GM15510 (cell line): ENCODE measurements around the gene PIK3AP1.

Experiments used
- POLR2A ChIP-seq: IDR thresholded peaks from 3 replicates; pipeline ENCODE4 v1.6.1; 2011; ENCODE audit warnings: borderline replicate concordance; ENCODE audit not compliant: insufficient read length; ENCODE audit errors: extremely low read depth

PIK3AP1 gene

GRCh38 chr10:96665306-96665705, 55.0 kb downstream of the PIK3AP1 start:
- no peak for TF ChIP-seq POLR2A

GRCh38 chr10:96664563-96664962, 55.8 kb downstream of the PIK3AP1 start:
- TF ChIP-seq POLR2A, result no peak

GRCh38 chr10:96663797-96664196, 56.5 kb downstream of the PIK3AP1 start:
- no peak for TF ChIP-seq POLR2A

GRCh38 chr10:96661632-96662031, 58.7 kb downstream of the PIK3AP1 start:
- no peak for TF ChIP-seq POLR2A

- TF ChIP-seq POLR2A, result no peak
These were observed 60.0 kb downstream of the PIK3AP1 start for GRCh38 chr10:96660297-96660696.

- TF ChIP-seq POLR2A, result no peak
These were observed 61.5 kb downstream of the PIK3AP1 start for GRCh38 chr10:96658844-96659243.

GRCh38 chr10:96657385-96657784, 62.9 kb downstream of the PIK3AP1 start:
- TF ChIP-seq POLR2A, result no peak

- no peak for TF ChIP-seq POLR2A
These were observed 63.5 kb downstream of the PIK3AP1 start for GRCh38 chr10:96656839-96657238.

- no peak for TF ChIP-seq POLR2A
These were observed 64.1 kb downstream of the PIK3AP1 start for GRCh38 chr10:96656198-96656577.

- TF ChIP-seq POLR2A, result no peak
These were observed 64.7 kb downstream of the PIK3AP1 start for GRCh38 chr10:96655461-96656197.

- no peak for TF ChIP-seq POLR2A
These were observed 68.3 kb downstream of the PIK3AP1 start for GRCh38 chr10:96651998-96652431.

GRCh38 chr10:96650958-96651357, 69.4 kb downstream of the PIK3AP1 start:
- no peak for TF ChIP-seq POLR2A

GRCh38 chr10:96648297-96648696, 72.0 kb downstream of the PIK3AP1 start:
- TF ChIP-seq POLR2A, result no peak

- no peak for TF ChIP-seq POLR2A
These were observed 72.8 kb downstream of the PIK3AP1 start for GRCh38 chr10:96647466-96647865.

GRCh38 chr10:96646751-96647166, 73.6 kb downstream of the PIK3AP1 start:
- TF ChIP-seq POLR2A, result no peak

GRCh38 chr10:96646301-96646700, 74.0 kb downstream of the PIK3AP1 start:
- no peak for TF ChIP-seq POLR2A

GRCh38 chr10:96645191-96645721, 75.1 kb downstream of the PIK3AP1 start:
- no peak for TF ChIP-seq POLR2A

GRCh38 chr10:96643920-96644319, 76.4 kb downstream of the PIK3AP1 start:
- no peak for TF ChIP-seq POLR2A

- TF ChIP-seq POLR2A, result no peak
These were observed 77.3 kb downstream of the PIK3AP1 start for GRCh38 chr10:96642973-96643372.
